Ramos (cell line): ENCODE measurements around the gene ABLIM2.

Source experiments
- in situ Hi-C: fragments of 300-500 bp; cut with MboI; formaldehyde crosslinking; loops from one replicate; pipeline ENCODE4 v1.14.3; 2022; ENCODE audit warnings: low sequenced_read_pairs; ENCODE audit not compliant: unreplicated experiment

ABLIM2 gene

GRCh38 chr4:7998447-7998846, 160.2 kb downstream of the ABLIM2 start:
- in situ Hi-C loops: no loop called here

- in situ Hi-C loops: no loop called here
Observed at GRCh38 chr4:7995866-7996265, 162.7 kb downstream of the ABLIM2 start.

- in situ Hi-C loops: no loop called here
Observed at GRCh38 chr4:7995135-7995534, 163.5 kb downstream of the ABLIM2 start.

- in situ Hi-C loops: no loop called here
Observed at GRCh38 chr4:7993671-7994070, 164.9 kb downstream of the ABLIM2 start.

GRCh38 chr4:7992846-7993245, 165.8 kb downstream of the ABLIM2 start:
- in situ Hi-C loops: no loop called here

GRCh38 chr4:7990807-7991459, 167.7 kb downstream of the ABLIM2 start:
- in situ Hi-C loops: no loop called here

- in situ Hi-C loops: loop anchor here (5.0 kb wide), 1 partner anchor 187 kb away; no protein-coding TSS in a partner anchor
Observed at GRCh38 chr4:7989654-7990053, 169.0 kb downstream of the ABLIM2 start.

- in situ Hi-C loops: loop anchor here (5.0 kb wide), 1 partner anchor 186 kb away; no protein-coding TSS in a partner anchor
Observed at GRCh38 chr4:7988437-7988836, 170.2 kb downstream of the ABLIM2 start.

GRCh38 chr4:7987148-7987989, 171.2 kb downstream of the ABLIM2 start:
- in situ Hi-C loops: loop anchor here (5.0 kb wide), 1 partner anchor 185 kb away; no protein-coding TSS in a partner anchor

- in situ Hi-C loops: loop anchor here (5.0 kb wide), 1 partner anchor 184 kb away; no protein-coding TSS in a partner anchor
Observed at GRCh38 chr4:7985891-7986441, 172.6 kb downstream of the ABLIM2 start.

GRCh38 chr4:7985072-7985471, 173.5 kb downstream of the ABLIM2 start:
- in situ Hi-C loops: loop anchor here (5.0 kb wide), 1 partner anchor 183 kb away; no protein-coding TSS in a partner anchor

- in situ Hi-C loops: no loop called here
Observed at GRCh38 chr4:7984286-7984925, 174.2 kb downstream of the ABLIM2 start.

- in situ Hi-C loops: no loop called here
Observed at GRCh38 chr4:7983296-7983695, 175.3 kb downstream of the ABLIM2 start.

GRCh38 chr4:7981738-7982394, 176.7 kb downstream of the ABLIM2 start:
- in situ Hi-C loops: no loop called here

GRCh38 chr4:7980036-7980435, 178.6 kb downstream of the ABLIM2 start:
- in situ Hi-C loops: no loop called here

GRCh38 chr4:7979652-7979968, 179.0 kb downstream of the ABLIM2 start:
- in situ Hi-C loops: no loop called here

- in situ Hi-C loops: no loop called here
Observed at GRCh38 chr4:7978907-7979651, 179.5 kb downstream of the ABLIM2 start.

GRCh38 chr4:7978489-7978888, 180.1 kb downstream of the ABLIM2 start:
- in situ Hi-C loops: no loop called here

GRCh38 chr4:7976634-7977033, 182.0 kb downstream of the ABLIM2 start:
- in situ Hi-C loops: no loop called here
